ENCODE measurements around the gene RALGPS1.

RALGPS1 gene

GRCh38 chr9:127090341-127090985, 175.9 kb downstream of the RALGPS1 start:
- Histone ChIP-seq H3K27me3 (ENCODE audit: insufficient read depth, poor library complexity, severe bottlenecking) (no peaks in the 10 kb centered on the region), H3K9me3 (ENCODE audit: severe bottlenecking) (no peaks in the 10 kb centered on the region), H3K27ac (ENCODE audit: poor library complexity, severe bottlenecking) (no peak overlapping the region), H3K4me3 (ENCODE audit: severe bottlenecking) (no peak overlapping the region), H3K4me1 (ENCODE audit: insufficient read depth, poor library complexity, severe bottlenecking) (no peaks in the 10 kb centered on the region), H3K36me3 (ENCODE audit: low read depth) (no peaks in the 10 kb centered on the region)
- DNase-seq (ENCODE audit: low spot score) (no peak), ATAC-seq (ENCODE audit: low read depth) (no peak)
- TF ChIP-seq CTCF (IDR thresholded peaks at IDR 0.05; ENCODE audit: poor library complexity, severe bottlenecking), result no peak

- no peaks in the 10 kb centered on the region for H3K4me1 ChIP-seq (ENCODE audit: insufficient read depth, poor library complexity, severe bottlenecking)
- TF ChIP-seq CTCF (IDR thresholded peaks at IDR 0.05; ENCODE audit: poor library complexity, severe bottlenecking), result no peak
- no peak overlapping the region for H3K4me3 ChIP-seq (ENCODE audit: severe bottlenecking)
- ATAC-seq (ENCODE audit: low read depth), result no peak
- no peak overlapping the region for H3K27ac ChIP-seq (ENCODE audit: poor library complexity, severe bottlenecking)
- no peaks in the 10 kb centered on the region for H3K36me3 ChIP-seq (ENCODE audit: low read depth)
- H3K27me3 ChIP-seq (ENCODE audit: insufficient read depth, poor library complexity, severe bottlenecking), result no peaks in the 10 kb centered on the region
- no peak for DNase-seq (ENCODE audit: low spot score)
- H3K9me3 ChIP-seq (ENCODE audit: severe bottlenecking), result no peaks in the 10 kb centered on the region
These were observed 176.9 kb downstream of the RALGPS1 start for GRCh38 chr9:127091526-127091925.

GRCh38 chr9:127092041-127092608, 177.5 kb downstream of the RALGPS1 start:
- H3K27me3 ChIP-seq (ENCODE audit: insufficient read depth, poor library complexity, severe bottlenecking), result no peaks in the 10 kb centered on the region
- TF ChIP-seq CTCF (IDR thresholded peaks at IDR 0.05; ENCODE audit: poor library complexity, severe bottlenecking), result no peak
- ATAC-seq (ENCODE audit: low read depth), result no peak
- no peaks in the 10 kb centered on the region for H3K36me3 ChIP-seq (ENCODE audit: low read depth)
- no peaks in the 10 kb centered on the region for H3K4me1 ChIP-seq (ENCODE audit: insufficient read depth, poor library complexity, severe bottlenecking)
- H3K4me3 ChIP-seq (ENCODE audit: severe bottlenecking), result no peak overlapping the region
- no peak for DNase-seq (ENCODE audit: low spot score)
- H3K9me3 ChIP-seq (ENCODE audit: severe bottlenecking), result no peaks in the 10 kb centered on the region
- H3K27ac ChIP-seq (ENCODE audit: poor library complexity, severe bottlenecking), result no peak overlapping the region

- Histone ChIP-seq H3K9me3 (ENCODE audit: severe bottlenecking) (no peaks in the 10 kb centered on the region), H3K4me3 (ENCODE audit: severe bottlenecking) (no peak overlapping the region), H3K27me3 (ENCODE audit: insufficient read depth, poor library complexity, severe bottlenecking) (no peaks in the 10 kb centered on the region), H3K27ac (ENCODE audit: poor library complexity, severe bottlenecking) (no peak overlapping the region), H3K36me3 (ENCODE audit: low read depth) (no peaks in the 10 kb centered on the region), H3K4me1 (ENCODE audit: insufficient read depth, poor library complexity, severe bottlenecking) (no peaks in the 10 kb centered on the region)
- DNase-seq (ENCODE audit: low spot score) (no peak), ATAC-seq (ENCODE audit: low read depth) (no peak)
- no peak for TF ChIP-seq CTCF (IDR thresholded peaks at IDR 0.05; ENCODE audit: poor library complexity, severe bottlenecking)
These were observed 178.9 kb downstream of the RALGPS1 start for GRCh38 chr9:127093319-127094020.

GRCh38 chr9:127095411-127095810, 180.8 kb downstream of the RALGPS1 start:
- Histone ChIP-seq H3K9me3 (ENCODE audit: severe bottlenecking) (no peaks in the 10 kb centered on the region), H3K27ac (ENCODE audit: poor library complexity, severe bottlenecking) (no peak overlapping the region), H3K4me1 (ENCODE audit: insufficient read depth, poor library complexity, severe bottlenecking) (no peaks in the 10 kb centered on the region), H3K27me3 (ENCODE audit: insufficient read depth, poor library complexity, severe bottlenecking) (no peaks in the 10 kb centered on the region), H3K36me3 (ENCODE audit: low read depth) (no peaks in the 10 kb centered on the region), H3K4me3 (ENCODE audit: severe bottlenecking) (no peak overlapping the region)
- DNase-seq (ENCODE audit: low spot score) (no peak), ATAC-seq (ENCODE audit: low read depth) (no peak)
- TF ChIP-seq CTCF (IDR thresholded peaks at IDR 0.05; ENCODE audit: poor library complexity, severe bottlenecking), result no peak
